ENCODE data around the gene CCDC59.

DNA sequence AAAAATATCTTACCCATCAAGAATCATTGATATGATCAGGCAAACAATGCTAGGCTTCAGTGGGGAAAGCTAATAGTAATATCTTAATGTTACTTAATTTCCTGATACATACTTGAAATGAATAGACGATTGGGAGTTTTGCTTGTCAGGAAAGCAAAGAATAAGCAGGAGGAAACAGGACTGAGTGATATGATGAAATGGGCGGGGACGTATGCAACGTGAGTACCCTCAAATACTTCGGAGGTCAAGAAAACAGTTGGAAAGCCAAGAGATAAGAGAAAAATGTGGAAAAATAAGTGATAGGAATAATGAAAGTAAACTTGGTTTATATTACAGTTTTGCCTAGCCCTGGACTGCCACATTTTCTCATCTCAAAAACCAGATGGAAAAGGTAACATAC is 49.3 kb upstream of the CCDC59 start:
- TF ChIP-seq EZH2 (IDR thresholded peaks at IDR 0.05): no peak
- no peak for TF ChIP-seq EGR1 (IDR thresholded peaks at IDR 0.05; ENCODE audit: low read depth)
- no peak for TF ChIP-seq EZH2phosphoT487 (IDR thresholded peaks at IDR 0.05; ENCODE audit: borderline replicate concordance)
- no peak for TF ChIP-seq POLR2A (IDR thresholded peaks at IDR 0.05; ENCODE audit: borderline replicate concordance, extremely low read depth, insufficient read depth, insufficient read length)
- TF ChIP-seq, protein P1, sequence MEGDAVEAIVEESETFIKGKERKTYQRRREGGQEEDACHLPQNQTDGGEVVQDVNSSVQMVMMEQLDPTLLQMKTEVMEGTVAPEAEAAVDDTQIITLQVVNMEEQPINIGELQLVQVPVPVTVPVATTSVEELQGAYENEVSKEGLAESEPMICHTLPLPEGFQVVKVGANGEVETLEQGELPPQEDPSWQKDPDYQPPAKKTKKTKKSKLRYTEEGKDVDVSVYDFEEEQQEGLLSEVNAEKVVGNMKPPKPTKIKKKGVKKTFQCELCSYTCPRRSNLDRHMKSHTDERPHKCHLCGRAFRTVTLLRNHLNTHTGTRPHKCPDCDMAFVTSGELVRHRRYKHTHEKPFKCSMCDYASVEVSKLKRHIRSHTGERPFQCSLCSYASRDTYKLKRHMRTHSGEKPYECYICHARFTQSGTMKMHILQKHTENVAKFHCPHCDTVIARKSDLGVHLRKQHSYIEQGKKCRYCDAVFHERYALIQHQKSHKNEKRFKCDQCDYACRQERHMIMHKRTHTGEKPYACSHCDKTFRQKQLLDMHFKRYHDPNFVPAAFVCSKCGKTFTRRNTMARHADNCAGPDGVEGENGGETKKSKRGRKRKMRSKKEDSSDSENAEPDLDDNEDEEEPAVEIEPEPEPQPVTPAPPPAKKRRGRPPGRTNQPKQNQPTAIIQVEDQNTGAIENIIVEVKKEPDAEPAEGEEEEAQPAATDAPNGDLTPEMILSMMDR (IDR thresholded peaks at IDR 0.05 in 2 of 3, conservative IDR thresholded peaks at IDR 0.05 in 1 of 3; ENCODE audit: borderline replicate concordance in 1 of 3, insufficient read depth in 1 of 3, low read depth in 2 of 3, low read length in 2 of 3): no peak
- TF ChIP-seq REST (IDR thresholded peaks at IDR 0.05; ENCODE audit: low read depth): no peak
- TF ChIP-seq JUND (IDR thresholded peaks at IDR 0.05): no peak
- no peak for TF ChIP-seq CEBPB (IDR thresholded peaks at IDR 0.05; ENCODE audit: low read depth)
- no peak for TF ChIP-seq POLR2AphosphoS5 (IDR thresholded peaks at IDR 0.05; ENCODE audit: low read depth, low read length)
